LNCAP (cell line): ENCODE data around the gene GPR158.

Experiments
- CTCF ChIP-seq: fragments of 450-650 bp; IDR thresholded peaks from 2 replicates; pipeline ENCODE4 v1.5.1; 2017; ENCODE audit warnings: mild to moderate bottlenecking

Gene GPR158

DNA sequence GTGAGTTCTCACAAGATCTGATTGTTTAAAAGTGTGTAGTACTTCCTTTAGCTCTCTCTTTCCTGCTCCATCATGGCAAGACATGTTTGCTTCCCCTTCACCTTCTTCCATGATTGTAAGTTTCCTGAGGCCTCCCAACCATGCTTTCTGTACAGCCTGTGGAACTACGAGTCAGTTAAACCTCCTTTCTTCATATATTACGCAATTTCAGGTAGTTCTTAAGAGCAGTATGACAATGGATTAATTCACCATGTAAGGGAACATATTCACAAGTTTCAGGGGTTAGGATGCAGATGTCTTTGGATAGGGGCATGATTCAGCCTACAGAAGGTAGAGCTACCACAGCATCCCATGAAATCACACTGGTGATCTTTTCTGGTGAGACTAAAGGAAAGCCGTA, 174.7 kb downstream of the GPR158 start:
- no peak for TF ChIP-seq CTCF

DNA sequence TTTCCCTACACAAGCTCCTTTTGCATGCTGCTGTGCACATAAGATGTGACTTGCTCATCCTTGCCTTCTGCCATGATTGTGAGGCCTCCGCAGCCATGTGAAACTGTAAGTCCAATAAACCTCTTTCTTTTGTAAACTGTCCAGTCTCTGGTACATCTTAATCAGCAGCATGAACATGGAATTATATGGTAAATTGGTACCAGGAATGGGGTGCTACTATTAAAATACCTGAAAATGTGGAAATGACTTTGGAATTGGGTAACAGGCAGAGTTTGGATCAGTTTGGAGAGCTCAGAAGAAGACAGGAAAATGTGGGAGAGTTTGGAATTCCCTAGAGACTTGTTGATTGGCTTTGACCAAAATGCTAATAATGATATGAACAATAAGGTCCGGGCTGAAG, 181.8 kb downstream of the GPR158 start:
- no peak for TF ChIP-seq CTCF

GRCh38 chr10:25357269-25357668, 182.5 kb downstream of the GPR158 start:
- no peak for TF ChIP-seq CTCF

DNA sequence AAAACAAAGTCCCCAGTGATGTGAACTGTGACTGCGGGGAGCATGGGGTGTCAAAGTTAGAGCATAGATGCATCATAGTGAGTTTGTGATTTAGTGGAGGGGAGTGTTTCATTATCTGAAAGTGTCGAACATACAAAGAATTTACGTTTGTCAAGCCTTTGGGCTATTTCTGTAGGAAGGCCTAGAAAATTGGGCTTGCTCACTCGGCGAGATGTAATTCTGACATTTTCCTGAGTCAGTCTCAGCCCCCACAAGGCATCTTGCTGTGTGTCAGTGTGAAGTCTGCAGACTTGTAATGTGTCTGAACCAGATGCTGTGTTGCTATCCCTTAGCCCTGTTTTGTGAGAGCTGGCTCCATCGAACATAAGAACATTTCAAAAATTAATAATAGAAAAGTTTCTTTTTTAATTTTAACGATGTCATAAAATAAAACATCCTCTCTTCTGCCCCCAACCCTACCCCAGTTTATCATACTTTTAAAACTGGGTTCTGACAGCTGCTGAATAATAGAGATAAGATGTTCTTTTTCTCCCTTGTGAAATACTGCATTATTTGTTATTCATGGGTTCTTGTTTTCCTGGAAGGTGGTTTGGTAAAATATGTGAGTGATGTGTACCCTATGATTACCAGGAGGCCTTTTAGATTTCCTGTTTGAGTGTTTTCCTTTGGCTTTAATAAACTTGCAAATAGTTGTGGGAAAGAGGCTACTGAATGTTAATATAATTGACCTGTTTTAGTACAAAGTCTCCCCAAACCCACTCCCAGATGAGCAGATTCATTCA, 207.4 kb downstream of the GPR158 start:
- TF ChIP-seq CTCF, result no peak

GRCh38 chr10:25383686-25384085, 208.9 kb downstream of the GPR158 start:
- TF ChIP-seq CTCF, result no peak

DNA sequence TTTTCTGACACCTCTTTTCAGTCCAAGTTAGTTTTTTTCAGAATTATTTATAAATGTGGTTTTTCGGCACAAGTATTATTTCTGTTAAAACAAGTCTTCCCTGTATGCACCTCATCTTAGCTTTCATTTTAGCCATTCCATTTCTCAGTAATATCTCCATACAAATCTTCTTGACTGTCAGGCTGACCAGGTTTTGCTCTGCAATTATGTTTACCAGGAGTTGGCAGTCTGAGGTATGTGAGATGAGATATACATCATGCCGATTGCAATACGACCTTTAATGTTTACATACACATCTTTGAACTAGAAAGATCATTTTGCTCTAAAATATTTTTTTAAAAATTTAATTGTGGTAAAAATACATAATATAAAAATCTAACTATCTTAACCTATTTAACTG, 209.8 kb downstream of the GPR158 start:
- no peak for TF ChIP-seq CTCF

DNA sequence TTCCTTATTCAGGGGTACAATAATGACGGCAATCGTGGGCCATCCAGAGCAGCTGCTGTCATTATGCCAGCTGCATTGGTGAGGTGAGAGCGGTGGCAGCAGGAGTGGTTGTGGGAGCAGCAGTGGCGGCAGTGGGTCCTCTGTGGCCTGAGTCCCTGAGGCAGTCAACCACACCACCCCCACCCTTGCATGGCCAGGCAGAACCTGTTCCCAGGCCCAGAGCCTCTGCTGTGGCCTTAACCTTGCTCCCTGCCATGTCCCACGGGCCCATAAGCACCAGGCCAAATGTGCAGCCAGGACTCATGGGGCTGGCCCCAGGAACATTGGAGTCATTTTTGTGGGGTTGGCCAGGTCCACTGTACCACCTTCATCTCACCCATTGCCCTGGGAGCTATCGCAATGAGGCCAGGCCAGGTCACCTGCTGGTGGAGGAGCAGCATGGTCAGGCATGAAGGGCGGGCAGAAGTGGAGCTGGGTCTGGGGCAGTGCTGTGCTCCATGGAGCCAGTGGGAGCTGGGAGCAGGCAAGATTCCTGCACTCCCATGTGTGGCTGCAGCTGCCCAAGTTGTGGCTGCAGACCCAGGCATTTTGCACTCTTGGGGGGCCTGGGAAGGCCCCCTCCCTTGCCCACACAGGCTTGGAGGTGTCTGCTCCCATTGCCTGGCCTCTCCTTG, 213.5 kb downstream of the GPR158 start:
- TF ChIP-seq CTCF, result no peak
